Esophagus muscularis mucosa (tissue), 4 donors: Measurements from ENCODE around the gene PSMD5. TPM values are rescaled to one million over a fixed set of nuclear protein-coding genes. Genes with fewer than 3 reads are reported as not detected.
A peak's percentile ranks its signal among the peaks of the same experiment; 100 is the strongest.

Experiments used
- DNase-seq: peaks from one replicate; pipeline ENCODE4 v3.0.0-alpha.2; 2017; ENCODE audit errors: extremely low spot score
- H3K27ac ChIP-seq, 4 donors: fragments of 200-600 bp; sonication (generic); replicated peaks in 1 of 4; 1 replicate in 3 of 4; 2 replicates in 1 of 4; pipeline ENCODE4 v1.5.1; 2016 to 2019; ENCODE audit warnings: mild to moderate bottlenecking in 1 of 4
- H3K27me3 ChIP-seq, 4 donors: fragments of 200-600 bp; sonication (generic); one replicate each; pipeline versions ENCODE4 v1.5.1 to v1.6.0; 2016 to 2019
- H3K36me3 ChIP-seq, 4 donors: fragments of 200-600 bp; sonication (generic); one replicate each; pipeline ENCODE4 v1.5.1; 2016 to 2019
- H3K4me1 ChIP-seq, 4 donors: fragments of 200-600 bp; sonication (generic); one replicate each; pipeline ENCODE4 v1.5.1; 2016 to 2019
- H3K4me3 ChIP-seq, 4 donors: fragments of 200-600 bp; sonication (generic); 1 replicate in 2 of 4; 2 replicates in 2 of 4; pipeline ENCODE4 v1.5.1; 2016 to 2019; ENCODE audit warnings: mild to moderate bottlenecking in 4 of 4, moderate library complexity in 1 of 4
- H3K9me3 ChIP-seq, 4 donors: fragments of 200-600 bp; sonication (generic); 1 replicate in 3 of 4; 2 replicates in 1 of 4; pipeline ENCODE4 v1.5.1; 2016 to 2019
- EP300 ChIP-seq: sonication (generic); formaldehyde crosslinking; IDR thresholded peaks from one replicate; pipeline ENCODE4 v1.6.1; 2017; ENCODE audit warnings: antibody characterized with exemption
- POLR2A ChIP-seq: fragments of 450-650 bp; IDR thresholded peaks from one replicate; pipeline ENCODE4 v1.6.1; 2017; ENCODE audit warnings: antibody characterized with exemption, moderate library complexity, mild to moderate bottlenecking, low read depth
- POLR2AphosphoS5 ChIP-seq, 2 donors: sonication (generic); formaldehyde crosslinking; IDR thresholded peaks; one replicate each; pipeline ENCODE4 v1.6.1; 2017; ENCODE audit warnings: antibody characterized with exemption in 2 of 2
- WGBS: methylation state at CpG from one replicate; pipeline ENCODE4 v1.1.5; 2018; 5-methylcytosine and 5-hydroxymethylcytosine counted together
- intact Hi-C: fragments of 100-400 bp; cut with DNase I; formaldehyde crosslinking; loops from one replicate; pipeline ENCODE4 v1.15.1; 2023
- total RNA-seq, 4 donors: library from RNA; depleted of rRNA; stranded (reverse); fragments of >200 nt; gene quantifications; one replicate each; pipeline versions ENCODE4 v1.1.0 to v1.2.1, GENCODE V29; 2016
- TF ChIP-seq, protein P1 (sequence below), 3 experiments: fragments of 200-600 bp in 2 of 3; fragments of 450-650 bp in 1 of 3; sonication (generic) in 2 of 3; IDR thresholded peaks; one replicate each; pipeline ENCODE4 v1.5.1; 2017 to 2019; ENCODE audit warnings: antibody characterized with exemption in 3 of 3, mild to moderate bottlenecking in 2 of 3, moderate library complexity in 1 of 3

PSMD5 gene
- total RNA-seq, 4 donors from 2014 or later: 22.0 to 30.7 (median 25.8) TPM

- peak overlapping the region; percentile 95 to 100 (median 99) for H3K27ac ChIP-seq
- H3K4me3 ChIP-seq: peak overlapping the region; percentile 70 to 97 (median 86)
- intact Hi-C loops: loop anchor here (2.0 kb wide), 1 partner anchor 49 kb away; the partner anchor contains the start of gene TRAF1
- DNase-seq: no peak
- WGBS: 8% methylated on average over 13 of the region's 63 CpGs
- H3K9me3 ChIP-seq: no peaks in the 10 kb centered on the region
- H3K4me1 ChIP-seq: peaks cover 15 to 30% (median 21%) of the 10 kb centered on the region in 4 donors
- TF ChIP-seq, protein P1, sequence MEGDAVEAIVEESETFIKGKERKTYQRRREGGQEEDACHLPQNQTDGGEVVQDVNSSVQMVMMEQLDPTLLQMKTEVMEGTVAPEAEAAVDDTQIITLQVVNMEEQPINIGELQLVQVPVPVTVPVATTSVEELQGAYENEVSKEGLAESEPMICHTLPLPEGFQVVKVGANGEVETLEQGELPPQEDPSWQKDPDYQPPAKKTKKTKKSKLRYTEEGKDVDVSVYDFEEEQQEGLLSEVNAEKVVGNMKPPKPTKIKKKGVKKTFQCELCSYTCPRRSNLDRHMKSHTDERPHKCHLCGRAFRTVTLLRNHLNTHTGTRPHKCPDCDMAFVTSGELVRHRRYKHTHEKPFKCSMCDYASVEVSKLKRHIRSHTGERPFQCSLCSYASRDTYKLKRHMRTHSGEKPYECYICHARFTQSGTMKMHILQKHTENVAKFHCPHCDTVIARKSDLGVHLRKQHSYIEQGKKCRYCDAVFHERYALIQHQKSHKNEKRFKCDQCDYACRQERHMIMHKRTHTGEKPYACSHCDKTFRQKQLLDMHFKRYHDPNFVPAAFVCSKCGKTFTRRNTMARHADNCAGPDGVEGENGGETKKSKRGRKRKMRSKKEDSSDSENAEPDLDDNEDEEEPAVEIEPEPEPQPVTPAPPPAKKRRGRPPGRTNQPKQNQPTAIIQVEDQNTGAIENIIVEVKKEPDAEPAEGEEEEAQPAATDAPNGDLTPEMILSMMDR (IDR thresholded peaks at IDR 0.05): peak in 2 of 3 experiments; percentile 9 to 10
- no peak for TF ChIP-seq EP300
- TF ChIP-seq POLR2AphosphoS5 (IDR thresholded peaks at IDR 0.05): peak; percentile 62 to 64
- TF ChIP-seq POLR2A: no peak
- peaks cover 0 to 4% (median 0%) of the 10 kb centered on the region in 4 donors for H3K27me3 ChIP-seq
- H3K36me3 ChIP-seq: peaks cover 8 to 26% (median 19%) of the 10 kb centered on the region in 4 donors
Observed at GRCh38 chr9:120877276-120878034, 34.7 kb upstream of the PSMD5 start.

DNA sequence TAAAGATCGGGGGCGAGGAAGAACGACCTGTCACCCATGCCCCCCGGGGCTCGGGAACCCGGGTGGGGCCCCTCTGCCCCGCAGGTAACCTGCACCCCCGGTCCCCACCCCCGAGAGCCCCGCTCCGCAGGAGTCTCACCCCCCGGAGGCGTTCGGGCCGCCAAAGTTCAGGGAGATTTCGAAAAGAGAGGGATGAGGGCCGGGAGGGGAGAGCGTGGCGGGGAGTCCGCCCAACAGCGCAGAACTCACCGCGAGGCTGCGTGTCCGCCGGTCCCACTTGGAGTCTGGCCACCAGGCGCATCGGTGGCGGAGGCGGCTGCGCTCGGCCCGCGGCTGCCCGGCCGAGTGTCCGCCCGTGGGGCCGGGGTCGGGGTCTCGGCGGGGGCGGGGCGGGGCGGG is 34.1 kb upstream of the PSMD5 start, which contains the start of gene PHF19:
TSS of gene PHF19 (minus strand) at position 347 of the 399 bp plus-strand sequence. CDS start 2,447 bp downstream, outside the sequence.
- H3K27ac ChIP-seq: peak within 1 kb of the TSS; percentile 95 to 100 (median 99)
- H3K4me1 ChIP-seq: peaks cover 15 to 30% (median 21%) of the 10 kb centered on the region in 4 donors
- H3K9me3 ChIP-seq: no peaks in the 10 kb centered on the region
- H3K36me3 ChIP-seq: peaks cover 8 to 31% (median 26%) of the 10 kb centered on the region in 4 donors
- intact Hi-C loops: loop anchor here (2.0 kb wide), 1 partner anchor 50 kb away; the partner anchor contains the start of gene TRAF1
- peak within 1 kb of the TSS; percentile 70 to 97 (median 86) for H3K4me3 ChIP-seq
- WGBS: 1% methylated on average over 25 of the region's 45 CpGs
- H3K27me3 ChIP-seq: peaks cover 0 to 4% (median 0%) of the 10 kb centered on the region in 4 donors
- TF ChIP-seq, protein P1 (IDR thresholded peaks at IDR 0.05): no peak
- TF ChIP-seq POLR2AphosphoS5 (IDR thresholded peaks at IDR 0.05): no peak
- no peak for TF ChIP-seq EP300
- no peak for TF ChIP-seq POLR2A
- no peak for DNase-seq

DNA sequence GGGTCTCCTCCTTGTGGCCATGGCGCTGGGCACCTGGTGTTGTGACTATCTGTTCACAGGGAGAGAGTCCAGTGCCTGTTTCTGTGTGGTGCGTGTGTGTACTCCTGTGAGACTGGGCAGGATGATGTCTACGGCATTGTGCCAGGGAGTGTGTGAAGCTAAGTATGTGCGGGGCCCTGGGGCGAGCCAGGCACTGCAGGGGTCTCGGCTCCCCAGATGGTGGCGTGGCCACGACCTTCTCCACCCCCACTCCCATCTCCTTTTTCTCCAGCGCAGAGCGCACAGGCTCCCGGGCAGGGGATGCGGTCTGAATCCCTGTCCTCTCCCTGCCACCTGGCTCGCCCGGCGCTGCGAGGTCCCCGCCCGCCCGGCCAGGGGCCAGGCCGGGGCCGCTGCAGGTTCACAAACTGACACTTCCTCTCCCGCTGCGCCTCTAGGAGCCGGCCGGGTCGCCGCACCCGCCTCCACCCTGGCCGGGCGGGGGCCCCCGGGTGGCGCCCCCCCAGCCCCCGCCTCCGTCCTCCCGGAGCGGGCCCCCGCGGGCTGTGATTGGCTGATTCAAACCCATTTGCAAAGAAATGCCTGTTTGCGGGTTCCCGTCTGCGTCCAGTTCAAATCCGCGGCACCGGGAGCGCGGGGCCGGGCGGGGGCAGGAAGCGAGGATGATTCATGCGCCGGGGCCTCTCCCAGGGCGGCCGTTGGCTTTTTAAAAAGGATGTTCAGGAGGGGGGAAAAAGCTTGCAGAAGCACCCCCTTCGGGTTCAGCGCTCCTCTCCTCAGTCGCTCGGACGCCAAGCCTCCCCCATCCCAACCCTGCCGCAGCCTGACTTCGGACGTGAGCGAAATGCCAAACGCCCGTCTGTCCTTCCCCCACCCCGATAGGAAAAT is 33.5 kb upstream of the PSMD5 start:
- intact Hi-C loops: loop anchor here (2.0 kb wide), 1 partner anchor 51 kb away; the partner anchor contains the start of gene TRAF1
- TF ChIP-seq EP300 (no peak), POLR2A (no peak), POLR2AphosphoS5 (IDR thresholded peaks at IDR 0.05) (peak; percentile 80 to 84)
- TF ChIP-seq, protein P1 (IDR thresholded peaks at IDR 0.05): peak in 1 of 3 experiments; percentile 7
- H3K36me3 ChIP-seq: peaks cover 8 to 34% (median 28%) of the 10 kb centered on the region in 4 donors
- no peaks in the 10 kb centered on the region for H3K9me3 ChIP-seq
- DNase-seq: peak; percentile 97
- H3K4me3 ChIP-seq: peak overlapping the region; percentile 70 to 97 (median 86)
- peak overlapping the region; percentile 95 to 100 (median 99) for H3K27ac ChIP-seq
- H3K4me1 ChIP-seq: peaks cover 15 to 30% (median 21%) of the 10 kb centered on the region in 4 donors
- H3K27me3 ChIP-seq: peaks cover 0 to 4% (median 0%) of the 10 kb centered on the region in 4 donors
- WGBS: 3% methylated on average over 26 of the region's 65 CpGs

DNA sequence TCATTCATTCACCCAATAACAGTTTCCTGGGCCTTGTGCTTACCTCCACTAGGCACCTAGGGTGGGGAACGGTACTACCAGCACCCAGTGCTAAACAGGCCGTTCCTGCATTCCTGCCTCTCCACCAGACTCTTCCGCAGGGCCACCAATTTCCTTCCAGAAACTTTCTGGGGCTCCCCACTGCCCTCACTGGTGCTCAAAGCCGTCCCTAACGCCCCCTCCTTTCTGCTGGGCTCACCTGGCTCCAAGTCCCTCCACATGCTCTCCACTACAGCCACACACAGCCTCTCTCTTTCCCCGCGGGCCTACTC is 32.9 kb upstream of the PSMD5 start:
- Histone ChIP-seq H3K36me3 (peaks cover 8 to 34% (median 28%) of the 10 kb centered on the region in 4 donors), H3K27ac (peak overlapping the region; percentile 95 to 100 (median 99)), H3K9me3 (no peaks in the 10 kb centered on the region), H3K4me1 (peaks cover 15 to 30% (median 21%) of the 10 kb centered on the region in 4 donors), H3K27me3 (peaks cover 0 to 4% (median 0%) of the 10 kb centered on the region in 4 donors), H3K4me3 (peak overlapping the region; percentile 70 to 97 (median 86))
- intact Hi-C loops: no loop called here
- no peak for TF ChIP-seq EP300
- TF ChIP-seq POLR2AphosphoS5 (IDR thresholded peaks at IDR 0.05): no peak
- TF ChIP-seq, protein P1 (IDR thresholded peaks at IDR 0.05): no peak
- TF ChIP-seq POLR2A: no peak
- no peak for DNase-seq
- 35% methylated on average over 7 of the region's 7 CpGs for WGBS
